Chondrocyte (in vitro differentiated cells): ENCODE data around the gene FGF16. TPM values are rescaled to one million over a fixed set of nuclear protein-coding genes. Genes with fewer than 3 reads are reported as not detected.
"Not testable (repeated sequence)": the region's sequence is repeated elsewhere in the genome, so short reads cannot be mapped to it uniquely, and the experiment has no call there.

ENCODE experiments used
- DNase-seq: peaks from one replicate; pipeline ENCODE4 v3.0.0; 2021; ENCODE audit warnings: mixed read lengths, low spot score
- H3K27ac Mint-ChIP-seq: one replicate; pipeline ENCODE4 v1.8.0; 2021; ENCODE audit warnings: mild to moderate bottlenecking, moderate library complexity, mixed read lengths; ENCODE audit not compliant: unreplicated experiment
- H3K27me3 Mint-ChIP-seq: 2 replicates; pipeline ENCODE4 v1.8.0; 2021; ENCODE audit warnings: low read depth, mixed read lengths
- H3K36me3 Mint-ChIP-seq: 2 replicates; pipeline ENCODE4 v1.8.0; 2021; ENCODE audit warnings: low read depth, mixed read lengths
- H3K4me1 Mint-ChIP-seq: 2 replicates; pipeline ENCODE4 v1.8.0; 2021; ENCODE audit warnings: low read depth, mild to moderate bottlenecking, mixed read lengths
- H3K4me3 Mint-ChIP-seq: one replicate; pipeline ENCODE4 v1.8.0; 2021; ENCODE audit warnings: mild to moderate bottlenecking, moderate library complexity, mixed read lengths; ENCODE audit not compliant: unreplicated experiment
- H3K9me3 Mint-ChIP-seq: 2 replicates; pipeline ENCODE4 v1.8.0; 2021; ENCODE audit warnings: low read depth, mixed read lengths
- total RNA-seq: library from RNA; stranded (reverse); gene quantifications from 3 replicates; pipeline ENCODE4 v1.2.1, GENCODE V29; 2021
- TF ChIP-seq, protein P1 (sequence below): fragments of 200-600 bp; sonication (generic); IDR thresholded peaks from 2 replicates; pipeline ENCODE4 v1.5.0; 2021; ENCODE audit warnings: antibody characterized with exemption, mild to moderate bottlenecking, moderate library complexity

FGF16 gene
- total RNA-seq, 1 donor from 2014 or later, result not detected

DNA sequence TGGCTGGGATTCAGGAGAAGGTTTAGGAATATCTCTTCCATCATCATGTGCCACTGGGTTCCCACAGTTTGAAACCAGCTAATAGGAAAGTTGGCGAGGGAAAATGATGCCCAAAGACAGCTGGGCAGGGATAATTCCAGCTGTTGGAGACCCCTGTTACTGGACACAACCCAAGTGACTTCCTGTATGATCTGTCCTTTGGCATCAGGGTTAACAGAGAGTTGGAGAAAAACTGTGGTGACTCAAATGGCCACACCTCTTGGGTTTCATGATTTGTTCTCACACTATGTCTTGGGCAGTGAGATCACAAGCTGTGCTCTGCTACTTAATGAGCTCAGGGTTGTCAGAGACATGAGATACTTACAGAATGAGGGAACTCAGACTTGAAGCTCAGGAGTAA, 3.8 kb downstream of the FGF16 start:
- Mint-ChIP-seq H3K9me3 (peaks cover 10% of the 10 kb centered on the region), H3K4me3 (no peak overlapping the region)

DNA sequence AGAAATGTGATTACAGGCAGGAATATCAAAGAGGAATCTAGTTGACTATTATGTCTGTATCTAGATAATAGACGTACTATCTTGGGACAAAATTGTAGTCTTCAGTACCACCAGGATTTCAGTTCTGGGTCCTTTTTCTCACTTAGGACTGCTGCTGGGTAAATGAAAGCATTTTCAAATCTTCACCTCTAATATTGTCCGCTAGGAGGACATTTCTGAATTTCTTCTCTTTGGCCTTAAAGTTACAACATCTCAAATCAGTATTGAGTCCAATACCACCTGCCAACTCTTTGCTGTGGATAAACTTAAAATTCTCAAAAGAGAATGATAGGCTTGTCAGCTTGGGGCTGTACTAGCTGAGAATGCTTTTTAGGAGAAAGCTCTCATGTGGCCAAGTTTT, 6.0 kb downstream of the FGF16 start:
- Mint-ChIP-seq H3K4me3 (no peak overlapping the region), H3K36me3 (no peaks in the 10 kb centered on the region), H3K27me3 (no peaks in the 10 kb centered on the region), H3K27ac (no peak overlapping the region), H3K9me3 (peaks cover 10% of the 10 kb centered on the region), H3K4me1 (no peaks in the 10 kb centered on the region)
- TF ChIP-seq, protein P1, sequence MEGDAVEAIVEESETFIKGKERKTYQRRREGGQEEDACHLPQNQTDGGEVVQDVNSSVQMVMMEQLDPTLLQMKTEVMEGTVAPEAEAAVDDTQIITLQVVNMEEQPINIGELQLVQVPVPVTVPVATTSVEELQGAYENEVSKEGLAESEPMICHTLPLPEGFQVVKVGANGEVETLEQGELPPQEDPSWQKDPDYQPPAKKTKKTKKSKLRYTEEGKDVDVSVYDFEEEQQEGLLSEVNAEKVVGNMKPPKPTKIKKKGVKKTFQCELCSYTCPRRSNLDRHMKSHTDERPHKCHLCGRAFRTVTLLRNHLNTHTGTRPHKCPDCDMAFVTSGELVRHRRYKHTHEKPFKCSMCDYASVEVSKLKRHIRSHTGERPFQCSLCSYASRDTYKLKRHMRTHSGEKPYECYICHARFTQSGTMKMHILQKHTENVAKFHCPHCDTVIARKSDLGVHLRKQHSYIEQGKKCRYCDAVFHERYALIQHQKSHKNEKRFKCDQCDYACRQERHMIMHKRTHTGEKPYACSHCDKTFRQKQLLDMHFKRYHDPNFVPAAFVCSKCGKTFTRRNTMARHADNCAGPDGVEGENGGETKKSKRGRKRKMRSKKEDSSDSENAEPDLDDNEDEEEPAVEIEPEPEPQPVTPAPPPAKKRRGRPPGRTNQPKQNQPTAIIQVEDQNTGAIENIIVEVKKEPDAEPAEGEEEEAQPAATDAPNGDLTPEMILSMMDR, result no peak
- no peak for DNase-seq

More for the DNA sequence above, 3.8 kb downstream of the FGF16 start:
- no peaks in the 10 kb centered on the region for H3K36me3 Mint-ChIP-seq
- H3K27me3 Mint-ChIP-seq, result no peaks in the 10 kb centered on the region
- H3K27ac Mint-ChIP-seq, result no peak overlapping the region
- peaks cover 12% of the 10 kb centered on the region for H3K4me1 Mint-ChIP-seq
- no peak for DNase-seq
- TF ChIP-seq, protein P1, result no peak

DNA sequence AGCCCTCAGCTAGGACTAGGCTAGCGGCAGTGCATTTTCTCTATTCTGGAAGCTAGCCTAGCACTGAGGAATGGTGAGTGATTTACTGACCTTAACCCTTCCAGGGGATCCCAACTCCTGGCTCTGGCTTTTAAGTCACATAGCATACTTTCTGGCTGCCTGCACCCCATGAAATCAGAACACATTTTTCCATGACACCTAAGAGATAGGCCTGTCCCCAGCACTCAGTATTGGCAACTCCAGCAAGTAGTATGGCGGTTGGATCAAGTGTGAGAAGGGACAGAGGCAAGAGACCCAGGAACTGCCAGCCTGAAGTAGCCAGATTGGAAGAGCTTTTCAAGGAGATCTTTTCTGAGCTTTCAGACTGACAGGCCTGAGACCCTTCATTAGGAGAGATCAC, 8.2 kb downstream of the FGF16 start:
- Mint-ChIP-seq H3K9me3 (peaks cover 6% of the 10 kb centered on the region), H3K4me1 (no peaks in the 10 kb centered on the region), H3K27me3 (no peaks in the 10 kb centered on the region), H3K36me3 (no peaks in the 10 kb centered on the region), H3K27ac (no peak overlapping the region), H3K4me3 (no peak overlapping the region)
- TF ChIP-seq, protein P1, result no peak
- no peak for DNase-seq

DNA sequence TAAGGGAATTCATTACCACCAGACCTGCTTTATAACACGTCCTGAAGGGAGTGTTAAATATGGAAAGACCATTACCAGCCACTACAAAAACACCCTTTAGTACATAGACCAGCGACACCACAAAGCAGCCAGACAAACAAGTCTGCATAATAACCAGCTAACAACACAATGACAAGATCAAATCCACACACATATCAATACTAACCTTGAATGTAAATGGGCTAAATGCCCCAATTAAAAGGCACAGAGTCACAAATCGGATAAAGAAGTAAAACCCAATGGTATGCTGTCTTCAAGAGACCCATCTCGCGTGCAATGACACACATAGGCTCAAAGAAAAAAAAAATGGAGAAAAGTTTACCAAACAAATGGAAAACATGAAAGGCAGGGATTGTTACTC, 36.9 kb downstream of the FGF16 start:
- no peak overlapping the region for H3K4me3 Mint-ChIP-seq
- no peaks in the 10 kb centered on the region for H3K27me3 Mint-ChIP-seq
- H3K9me3 Mint-ChIP-seq, result peaks cover 45% of the 10 kb centered on the region
- no peak overlapping the region for H3K27ac Mint-ChIP-seq
- DNase-seq, result no peak
- no peaks in the 10 kb centered on the region for H3K4me1 Mint-ChIP-seq
- no peaks in the 10 kb centered on the region for H3K36me3 Mint-ChIP-seq
- TF ChIP-seq, protein P1, result no peak

DNA sequence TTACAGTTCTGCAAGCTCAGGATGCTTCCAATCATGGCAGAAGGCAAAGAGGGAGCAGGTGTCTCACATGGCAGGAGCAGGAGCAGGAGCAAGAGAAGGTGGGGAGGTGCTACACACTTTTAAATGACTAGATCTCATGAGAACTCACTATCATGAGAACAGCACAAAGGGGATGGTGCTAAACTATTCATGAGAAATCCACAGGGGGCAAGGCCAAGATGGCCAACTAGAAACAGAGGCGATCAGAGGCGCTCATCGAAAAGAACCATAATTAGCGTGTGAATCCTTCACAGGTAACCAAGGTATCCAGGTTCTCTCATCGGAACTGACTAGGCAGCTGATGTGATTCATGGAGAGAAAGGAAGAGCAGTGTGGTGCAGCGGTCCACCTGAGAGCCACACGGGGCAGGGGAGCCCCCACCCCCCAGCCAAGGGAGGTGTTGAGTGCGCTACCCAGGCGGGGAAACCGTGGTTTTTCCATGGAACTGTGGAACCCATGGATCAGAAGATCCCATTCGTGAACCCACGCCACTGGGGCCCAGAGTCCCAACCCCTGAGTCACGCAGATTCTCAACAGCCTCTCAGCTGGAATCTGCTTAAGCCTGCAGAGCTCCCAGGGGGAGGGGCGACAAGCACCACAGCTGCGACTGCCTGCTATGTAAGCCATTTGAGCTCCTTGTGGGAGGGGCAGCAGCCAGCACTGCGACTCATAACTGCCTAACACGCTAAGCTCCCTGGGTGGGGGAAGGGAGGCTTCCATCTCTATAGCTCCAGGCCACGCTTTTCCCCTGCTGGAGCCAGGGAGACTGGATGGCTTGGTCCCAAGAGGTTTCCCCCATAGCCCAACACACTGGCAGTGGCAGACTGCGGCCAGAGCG, 46.7 kb downstream of the FGF16 start:
- H3K4me3 Mint-ChIP-seq, result no peak overlapping the region
- peaks cover 2% of the 10 kb centered on the region for H3K36me3 Mint-ChIP-seq
- no peak overlapping the region for H3K27ac Mint-ChIP-seq
- no peaks in the 10 kb centered on the region for H3K4me1 Mint-ChIP-seq
- H3K27me3 Mint-ChIP-seq, result no peaks in the 10 kb centered on the region
- peaks cover 22% of the 10 kb centered on the region for H3K9me3 Mint-ChIP-seq
- peak; percentile 76 for DNase-seq
- TF ChIP-seq, protein P1, result no peak

DNA sequence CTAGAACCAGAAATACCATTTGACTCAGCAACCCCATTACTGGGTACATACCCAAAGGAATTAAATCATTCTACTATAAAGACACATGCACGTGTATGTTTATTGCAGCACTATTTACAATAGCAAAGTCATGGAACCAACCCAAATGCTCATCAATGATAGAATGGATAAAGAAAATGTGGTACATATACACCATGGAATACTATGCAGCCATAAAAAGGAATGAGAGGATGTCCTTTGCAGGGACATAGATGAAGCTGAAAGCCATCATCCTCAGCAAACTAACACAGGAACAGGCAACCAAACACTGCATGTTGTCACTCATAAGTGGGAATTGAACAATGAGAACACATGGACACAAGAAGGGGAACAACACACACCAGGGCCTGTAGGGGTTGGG, 53.0 kb downstream of the FGF16 start:
- H3K27ac Mint-ChIP-seq, DNase-seq, H3K4me3 Mint-ChIP-seq, H3K4me1 Mint-ChIP-seq, H3K27me3 Mint-ChIP-seq, H3K36me3 Mint-ChIP-seq: not testable (repeated sequence)
- peaks cover 16% of the 10 kb centered on the region for H3K9me3 Mint-ChIP-seq
